Measurements from ENCODE around the gene CLSTN2. TPM values are rescaled to one million over a fixed set of nuclear protein-coding genes. Genes with fewer than 3 reads are reported as not detected.

The CLSTN2 gene
- total RNA-seq, 1 donor from 2014 or later: not detected

GRCh38 chr3:140224307-140224706, 289.3 kb downstream of the CLSTN2 start:
- Mint-ChIP-seq H3K4me1 (no peaks in the 10 kb centered on the region), H3K36me3 (ENCODE audit: low read depth) (no peaks in the 10 kb centered on the region), H3K9me3 (peaks cover 4% of the 10 kb centered on the region), H3K27ac (no peak overlapping the region), H3K27me3 (peaks cover 3% of the 10 kb centered on the region), H3K4me3 (no peak overlapping the region)
- ChIA-PET CTCF (no interaction called here), POLR2A (no interaction called here)
- no peak for TF ChIP-seq CTCF (IDR thresholded peaks at IDR 0.05)
- ATAC-seq (ENCODE audit: low read depth): no peak
- intact Hi-C loops (cut with micrococcal nuclease): no loop called here
- no peak for DNase-seq

- Mint-ChIP-seq H3K9me3 (peaks cover 7% of the 10 kb centered on the region), H3K4me1 (no peaks in the 10 kb centered on the region), H3K27me3 (peaks cover 2% of the 10 kb centered on the region), H3K4me3 (no peak overlapping the region), H3K27ac (no peak overlapping the region), H3K36me3 (ENCODE audit: low read depth) (no peaks in the 10 kb centered on the region)
- ATAC-seq (ENCODE audit: low read depth) (no peak), DNase-seq (no peak)
- intact Hi-C loops (cut with micrococcal nuclease): no loop called here
- TF ChIP-seq CTCF (IDR thresholded peaks at IDR 0.05): no peak
- ChIA-PET POLR2A (no interaction called here), CTCF (no interaction called here)
These were observed 291.0 kb downstream of the CLSTN2 start for GRCh38 chr3:140225996-140226395.

GRCh38 chr3:140233702-140234101, 298.7 kb downstream of the CLSTN2 start:
- peaks cover 2% of the 10 kb centered on the region for H3K27me3 Mint-ChIP-seq
- H3K27ac Mint-ChIP-seq: no peak overlapping the region
- H3K36me3 Mint-ChIP-seq (ENCODE audit: low read depth): no peaks in the 10 kb centered on the region
- H3K4me3 Mint-ChIP-seq: no peak overlapping the region
- ChIA-PET POLR2A (no interaction called here), CTCF (no interaction called here)
- H3K9me3 Mint-ChIP-seq: peaks cover 6% of the 10 kb centered on the region
- no peak for TF ChIP-seq CTCF (IDR thresholded peaks at IDR 0.05)
- H3K4me1 Mint-ChIP-seq: no peaks in the 10 kb centered on the region
- DNase-seq: no peak
- no peak for ATAC-seq (ENCODE audit: low read depth)
- intact Hi-C loops (cut with micrococcal nuclease): no loop called here

GRCh38 chr3:140234256-140234655, 299.3 kb downstream of the CLSTN2 start:
- ChIA-PET POLR2A (no interaction called here), CTCF (no interaction called here)
- Mint-ChIP-seq H3K27me3 (peaks cover 2% of the 10 kb centered on the region), H3K27ac (no peak overlapping the region), H3K9me3 (peaks cover 3% of the 10 kb centered on the region), H3K4me3 (no peak overlapping the region), H3K4me1 (no peaks in the 10 kb centered on the region), H3K36me3 (ENCODE audit: low read depth) (no peaks in the 10 kb centered on the region)
- intact Hi-C loops (cut with micrococcal nuclease): no loop called here
- TF ChIP-seq CTCF (IDR thresholded peaks at IDR 0.05): no peak
- DNase-seq: no peak
- no peak for ATAC-seq (ENCODE audit: low read depth)

GRCh38 chr3:140236836-140237501, 302.0 kb downstream of the CLSTN2 start:
- ChIA-PET POLR2A (no interaction called here), CTCF (no interaction called here)
- ATAC-seq (ENCODE audit: low read depth): no peak
- Mint-ChIP-seq H3K4me1 (no peaks in the 10 kb centered on the region), H3K27me3 (peaks cover 2% of the 10 kb centered on the region), H3K9me3 (no peaks in the 10 kb centered on the region), H3K27ac (no peak overlapping the region), H3K4me3 (no peak overlapping the region), H3K36me3 (ENCODE audit: low read depth) (no peaks in the 10 kb centered on the region)
- intact Hi-C loops (cut with micrococcal nuclease): no loop called here
- no peak for TF ChIP-seq CTCF (IDR thresholded peaks at IDR 0.05)
- DNase-seq: no peak

Measured in activated B cell treated with CpG ODN at 0.5 μM for 24 hours (primary cell).